HG03175 (cell line): ENCODE data around the gene CLK3.
"Not testable (repeated sequence)": the region's sequence is repeated elsewhere in the genome, so short reads cannot be mapped to it uniquely, and the experiment has no call there.

ENCODE experiments used
- ATAC-seq: cut with Tn5 transposase; IDR thresholded peaks from one replicate; pipeline ENCODE4 v1.9.1; 2021; ENCODE audit warnings: mild to moderate bottlenecking, moderate library complexity; ENCODE audit not compliant: unreplicated experiment

CLK3 gene

DNA sequence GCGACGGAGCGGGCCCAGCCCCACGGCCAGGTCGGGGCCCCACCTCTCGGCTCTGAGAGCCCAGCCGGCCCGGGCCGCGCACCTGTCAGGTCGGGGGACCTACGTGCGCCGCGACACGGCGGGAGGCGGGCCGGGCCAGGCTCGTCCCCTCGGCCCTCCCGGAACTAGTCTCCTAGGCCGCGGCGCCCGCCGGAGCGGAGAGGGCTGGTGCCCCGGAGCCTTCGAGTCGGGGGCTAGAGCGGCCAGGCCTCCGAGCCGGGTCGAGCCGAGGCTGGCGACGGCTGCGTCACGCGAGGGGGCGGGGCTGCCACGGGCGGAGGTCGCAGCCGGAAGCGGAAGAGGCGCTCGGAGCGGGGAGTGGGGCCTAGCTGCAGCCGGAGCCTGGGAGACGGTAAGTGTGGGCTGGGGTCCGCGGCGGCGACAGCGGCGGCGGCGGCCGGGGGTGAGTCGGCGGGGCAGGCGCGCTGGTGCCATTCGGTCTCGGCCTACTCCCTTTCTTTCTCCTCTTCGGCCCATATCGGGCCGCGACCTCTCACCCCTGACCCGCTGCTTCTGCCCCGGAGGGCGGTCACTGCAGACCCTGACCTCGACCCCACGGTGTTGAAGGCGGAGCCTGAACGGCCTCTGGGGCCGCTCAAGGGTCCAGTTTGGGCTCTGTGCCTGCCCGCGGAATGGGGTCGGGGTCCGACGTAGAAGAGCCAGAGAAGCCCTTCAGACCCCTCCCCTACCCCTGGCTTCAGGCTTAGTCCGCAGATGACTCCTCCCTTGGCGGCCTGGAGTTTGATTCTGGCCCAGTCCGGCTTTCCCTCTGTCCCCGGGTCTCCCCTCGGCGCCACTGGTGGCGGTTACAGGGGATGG is at the start of gene CLK3:
Gene CLK3, plus strand, starts transcription at position 329 of the 858 bp plus-strand sequence. CDS start 3,361 bp downstream, outside the sequence.
- ATAC-seq: peak; percentile 76

DNA sequence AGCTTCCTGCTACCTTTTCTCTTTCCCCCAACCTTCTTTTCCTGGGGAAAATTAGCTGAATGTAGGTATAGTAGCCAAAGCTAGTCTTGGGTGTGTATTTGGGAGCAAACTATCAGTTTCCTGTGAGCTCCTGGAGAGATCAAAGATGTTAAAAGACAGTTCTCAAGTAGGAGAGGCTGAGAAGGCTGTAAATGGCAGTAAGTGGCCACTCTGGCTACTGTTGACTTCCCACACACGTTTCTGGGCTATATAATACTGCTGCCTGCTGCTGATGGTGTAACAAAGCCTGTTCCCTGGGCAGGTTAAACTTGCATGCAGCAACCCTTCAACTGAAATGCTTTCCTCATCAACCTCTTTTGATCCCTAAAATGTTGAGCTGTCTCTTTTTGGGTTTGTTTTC is 47.0 kb upstream of the CLK3 start:
- ATAC-seq: no peak

DNA sequence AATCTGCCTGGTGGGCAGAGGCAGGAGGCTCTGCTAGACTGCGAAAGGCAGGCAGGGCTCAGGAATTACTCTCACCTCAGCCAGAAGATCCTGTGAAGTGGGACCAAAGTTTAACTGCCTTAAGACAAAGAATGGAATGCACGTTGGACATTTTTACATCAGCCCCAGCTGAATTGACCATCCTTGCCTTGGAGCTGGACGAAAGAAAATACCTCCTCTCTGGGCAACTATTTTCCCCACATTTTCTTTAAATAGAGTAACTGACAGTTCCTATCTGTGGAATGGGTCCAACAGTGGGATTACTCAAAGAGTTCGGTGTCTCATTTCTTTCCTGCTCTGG is 45.9 kb upstream of the CLK3 start:
- ATAC-seq: no peak

DNA sequence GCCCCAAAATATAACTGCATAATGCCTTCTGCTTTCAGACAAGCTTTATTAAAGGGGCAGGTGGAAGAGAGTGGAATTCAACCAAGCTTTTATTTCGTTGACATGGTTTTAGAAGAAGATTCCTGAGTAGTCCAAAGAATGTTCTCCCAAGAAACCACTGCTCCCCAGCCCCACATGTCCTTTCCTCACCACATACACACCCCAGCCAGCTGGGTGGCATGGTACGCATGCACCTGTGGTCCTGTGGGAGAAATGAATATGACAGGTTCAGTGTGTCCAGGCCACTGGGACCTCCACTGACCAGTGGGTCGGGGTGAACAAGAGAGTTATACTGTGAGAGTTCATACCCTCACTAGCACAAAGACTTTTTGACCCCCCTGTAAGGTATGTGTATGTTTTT is 44.4 kb upstream of the CLK3 start:
- ATAC-seq: no peak

DNA sequence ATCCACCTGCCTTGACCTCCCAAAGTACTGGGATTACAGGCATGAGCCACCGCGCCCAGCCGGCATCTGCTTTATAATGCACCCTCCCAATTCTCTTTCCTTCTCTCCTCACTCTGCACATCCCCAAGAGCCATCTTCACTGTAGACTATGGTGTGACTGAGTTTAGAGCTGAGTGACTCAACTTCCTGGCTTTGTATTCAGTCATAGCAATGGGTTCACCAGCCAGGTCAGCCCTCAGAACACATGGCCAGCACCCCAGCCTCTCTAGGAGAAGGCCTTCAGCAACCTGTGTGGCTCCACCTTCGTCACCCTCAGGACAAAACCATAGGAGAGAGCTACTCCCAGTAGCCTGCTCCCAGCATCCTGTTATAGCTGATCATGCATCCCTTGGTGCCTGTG is 41.6 kb upstream of the CLK3 start:
- ATAC-seq: no peak

DNA sequence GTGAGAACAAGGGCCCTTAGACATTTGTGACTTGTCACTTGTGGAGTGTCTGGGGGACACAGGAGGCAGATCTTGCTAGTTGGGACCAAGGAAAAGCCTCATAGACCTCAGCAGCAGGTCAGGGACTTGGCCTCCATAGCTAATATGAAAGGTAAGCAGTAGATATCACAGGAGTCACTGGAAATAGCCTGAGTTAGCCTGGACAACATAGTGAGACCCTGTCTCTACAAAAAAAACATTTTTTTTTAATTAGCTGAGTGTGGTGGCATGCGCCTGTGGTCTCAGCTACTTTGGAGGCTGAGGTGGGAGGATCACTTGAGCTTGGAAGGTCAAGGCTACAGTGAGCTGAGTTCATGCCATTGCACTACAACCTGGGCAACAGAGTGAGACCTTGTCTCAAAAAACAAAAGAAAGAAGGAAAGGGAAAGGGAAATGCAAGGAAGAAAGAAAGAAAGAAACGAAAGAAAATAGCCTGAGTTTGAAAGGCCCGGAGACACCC is 37.1 kb upstream of the CLK3 start:
- ATAC-seq: no peak

DNA sequence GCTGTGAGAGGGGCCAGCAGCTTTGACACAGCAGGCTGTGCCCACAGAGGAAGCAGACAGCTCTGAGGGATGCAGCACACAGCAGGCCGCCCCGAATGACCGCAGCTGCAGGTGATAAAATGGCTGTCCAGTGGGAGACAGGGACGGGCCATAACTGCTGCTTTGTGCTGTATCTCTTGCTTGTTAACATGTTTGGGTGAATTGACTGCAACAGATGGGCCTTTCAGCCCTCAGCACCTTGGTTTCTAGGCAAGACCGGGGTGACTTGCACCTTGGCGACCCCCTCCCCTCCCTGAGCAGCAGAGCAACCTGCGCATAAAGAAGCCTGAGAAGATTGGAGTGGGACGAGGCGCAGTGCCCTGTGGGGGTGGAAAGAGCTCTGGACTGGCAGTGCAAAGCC is 36.6 kb upstream of the CLK3 start:
- no peak for ATAC-seq

DNA sequence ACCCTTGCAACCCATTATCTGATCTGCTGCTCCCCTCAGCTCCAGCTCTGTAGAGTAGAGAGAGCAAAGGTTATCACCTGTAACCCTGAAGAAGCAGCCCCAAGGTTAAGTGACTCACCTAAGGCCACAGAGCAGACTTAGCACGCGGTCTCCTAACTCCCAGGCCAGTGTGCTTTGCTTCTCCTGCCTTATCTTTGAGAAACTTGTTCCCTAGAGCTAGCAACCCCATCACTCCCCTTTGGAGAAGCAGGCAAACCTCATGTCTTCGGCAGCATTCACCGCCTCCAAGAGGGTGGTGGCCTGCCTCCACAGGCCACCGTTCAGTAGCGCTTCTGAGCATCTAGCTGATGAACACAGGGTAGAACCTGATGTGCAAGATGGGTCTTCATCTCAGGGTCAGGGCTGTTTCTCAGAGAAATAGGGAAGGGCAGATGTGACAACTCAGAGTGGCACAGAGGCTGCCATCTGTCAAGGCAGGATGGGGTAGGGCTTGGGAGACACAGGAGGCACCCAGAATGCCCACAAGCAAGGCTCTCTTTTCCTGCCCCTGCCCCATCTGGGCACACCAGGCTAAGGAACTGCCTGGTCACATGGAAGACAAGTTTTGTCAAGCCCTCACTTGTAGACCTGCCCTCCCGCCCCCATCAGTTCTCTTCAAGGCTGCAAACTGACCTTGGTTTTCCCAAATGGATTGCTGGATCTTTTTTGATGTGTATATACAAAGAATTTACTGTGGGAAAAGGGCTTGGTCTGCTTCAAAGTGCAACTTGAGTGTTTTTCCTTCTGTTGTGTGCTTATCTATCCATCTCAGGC is 34.9 kb upstream of the CLK3 start:
- no peak for ATAC-seq

DNA sequence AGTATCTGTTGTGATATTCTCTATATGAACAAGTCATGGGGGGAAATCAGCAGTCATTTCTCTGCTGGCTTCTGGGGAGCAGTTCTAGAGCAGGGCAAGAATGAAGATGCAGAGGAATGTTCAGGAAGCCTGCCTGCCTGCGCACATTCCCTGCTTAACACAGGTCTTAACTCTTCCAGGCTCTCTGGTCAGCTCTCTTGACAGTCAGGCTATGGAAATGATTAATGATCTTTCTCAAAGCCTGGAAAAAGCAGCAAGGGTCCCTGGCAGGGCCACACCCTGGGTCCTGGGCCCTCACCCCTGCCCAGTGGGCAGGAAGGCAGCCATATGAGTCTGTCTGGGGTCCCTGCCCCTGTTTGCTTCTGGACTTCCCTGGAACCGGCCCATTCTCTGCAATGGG is 31.4 kb upstream of the CLK3 start:
- ATAC-seq: no peak

DNA sequence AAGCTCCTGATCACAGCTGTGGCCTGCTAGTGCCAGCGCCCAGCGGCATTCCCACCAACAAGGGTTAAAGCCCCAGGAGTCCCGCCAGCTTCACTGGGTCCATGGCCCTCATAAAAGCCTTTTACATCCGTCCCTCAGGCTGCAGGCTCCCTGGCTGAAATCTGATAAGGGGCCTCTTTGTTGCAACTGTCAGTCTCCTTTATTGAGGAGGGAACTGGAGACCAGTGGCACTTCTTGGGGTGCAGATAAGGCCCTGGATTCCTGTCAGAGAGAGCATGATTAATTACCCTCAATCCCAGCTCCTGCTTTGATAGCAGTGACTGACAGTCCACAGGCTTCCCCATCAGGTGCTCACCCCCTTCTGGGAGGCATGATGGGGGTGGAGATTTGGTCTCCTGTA is 30.9 kb upstream of the CLK3 start:
- no peak for ATAC-seq

DNA sequence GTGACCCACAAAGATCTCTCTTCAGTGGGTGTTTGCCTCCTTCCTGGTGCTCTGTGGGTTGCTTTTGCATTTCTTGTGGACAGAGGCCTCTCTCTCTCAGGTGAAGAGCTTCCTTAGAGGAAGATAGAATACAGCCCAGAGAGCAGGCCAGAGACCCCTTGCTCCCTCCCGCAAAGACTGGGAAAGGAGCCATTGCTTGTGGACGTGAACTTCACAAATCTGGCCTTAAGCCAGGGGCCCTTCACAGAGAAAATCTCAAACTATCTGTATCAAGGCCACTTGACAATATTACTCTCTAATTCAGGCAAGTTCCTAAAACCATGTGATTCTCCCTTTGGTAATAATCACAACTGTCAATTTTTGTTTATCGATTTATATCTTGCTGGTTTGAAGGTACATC is 30.4 kb upstream of the CLK3 start:
- ATAC-seq: no peak

DNA sequence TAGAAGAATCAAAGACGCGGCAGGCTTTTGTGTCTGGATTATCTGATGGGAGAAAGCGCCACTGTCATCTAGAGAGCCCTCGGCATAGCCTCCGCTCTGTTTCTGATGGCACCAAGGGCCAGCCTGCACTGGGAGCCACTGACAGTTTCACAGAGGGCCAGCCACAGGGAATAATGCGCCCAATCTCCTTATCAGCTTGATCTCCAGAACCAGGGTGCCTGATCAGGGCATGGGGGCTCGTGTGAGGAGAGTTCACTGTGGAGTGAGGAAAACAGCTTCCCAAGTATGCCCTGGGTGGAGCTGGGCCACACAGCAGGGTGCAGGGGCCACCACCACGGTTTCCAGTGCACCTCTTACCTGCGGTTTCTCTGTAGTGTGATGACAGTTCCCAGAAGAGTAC is 29.8 kb upstream of the CLK3 start:
- ATAC-seq: no peak

DNA sequence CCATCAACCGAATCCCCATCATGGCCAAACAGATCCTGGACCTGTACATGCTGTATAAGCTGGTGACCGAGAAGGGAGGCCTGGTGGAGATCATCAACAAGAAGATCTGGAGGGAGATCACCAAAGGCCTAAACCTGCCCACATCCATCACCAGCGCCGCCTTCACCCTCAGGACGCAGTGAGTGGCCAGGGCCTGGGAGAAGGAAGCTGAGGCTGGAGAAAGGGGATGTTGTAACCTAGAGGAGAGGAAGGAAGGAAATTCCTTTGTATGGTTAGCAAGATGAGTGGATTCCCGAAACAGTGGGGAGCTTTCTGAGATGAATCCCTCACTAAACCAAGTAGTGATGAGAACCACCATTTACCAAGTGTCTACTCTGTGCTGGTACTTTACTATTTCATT is 25.8 kb upstream of the CLK3 start:
- no peak for ATAC-seq

DNA sequence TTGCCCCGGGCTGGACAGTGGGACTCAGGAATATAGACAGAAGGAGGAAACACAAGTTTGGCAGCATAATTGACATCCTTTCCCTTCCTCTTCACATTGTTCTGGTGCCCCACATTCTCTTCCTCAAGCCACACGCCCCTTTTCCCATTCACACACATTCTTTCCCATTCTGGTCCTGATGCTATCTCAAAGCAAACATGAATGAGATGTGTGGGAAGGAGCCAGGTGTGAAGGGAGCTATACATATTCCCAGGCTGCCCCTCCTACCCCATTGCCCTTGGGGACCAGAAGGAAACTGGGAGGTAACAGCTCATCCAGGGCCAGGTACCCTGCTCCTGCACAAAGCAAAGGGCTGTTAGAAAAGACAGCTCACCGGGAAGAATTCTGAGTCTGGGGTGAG is 23.4 kb upstream of the CLK3 start:
- ATAC-seq: no peak

DNA sequence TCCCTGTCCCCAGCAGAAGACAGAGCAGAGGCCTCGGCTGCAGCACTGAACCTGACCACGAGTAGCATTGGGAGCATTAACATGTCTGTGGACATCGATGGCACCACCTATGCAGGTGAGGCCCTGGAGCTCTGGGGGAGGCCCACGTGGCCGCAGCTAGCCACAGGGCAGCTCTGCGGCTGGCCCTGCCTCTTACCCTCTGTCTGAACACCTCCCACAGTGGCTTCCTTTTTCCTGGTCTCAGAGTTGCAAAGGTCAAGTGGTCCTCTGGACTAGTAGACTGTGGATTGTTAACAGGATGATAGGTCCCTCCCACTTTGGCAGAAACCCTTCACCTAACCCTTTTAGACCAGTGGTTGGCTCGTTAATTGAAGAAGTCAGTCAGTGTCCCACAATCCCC is 22.5 kb upstream of the CLK3 start:
- ATAC-seq: no peak

DNA sequence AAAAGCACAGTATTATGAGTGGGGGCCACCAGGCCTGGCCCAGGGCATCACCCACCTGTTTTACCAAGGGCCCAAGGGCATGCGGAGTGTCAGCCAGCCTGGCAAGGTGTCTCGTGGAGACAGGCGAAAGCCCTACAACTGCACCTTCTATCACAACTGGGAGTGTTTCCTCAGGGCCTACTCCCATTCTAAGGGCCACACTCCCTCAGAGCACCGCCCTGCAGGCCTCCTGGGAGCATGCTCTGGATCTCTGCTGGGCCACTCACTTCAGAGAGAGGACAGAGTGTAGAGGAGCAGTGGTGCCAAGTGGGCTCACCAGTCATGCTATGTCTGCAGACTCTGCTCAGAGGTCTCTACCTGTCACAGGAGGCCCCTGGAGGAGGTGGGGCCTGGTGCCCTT is 21.2 kb upstream of the CLK3 start:
- no peak for ATAC-seq

DNA sequence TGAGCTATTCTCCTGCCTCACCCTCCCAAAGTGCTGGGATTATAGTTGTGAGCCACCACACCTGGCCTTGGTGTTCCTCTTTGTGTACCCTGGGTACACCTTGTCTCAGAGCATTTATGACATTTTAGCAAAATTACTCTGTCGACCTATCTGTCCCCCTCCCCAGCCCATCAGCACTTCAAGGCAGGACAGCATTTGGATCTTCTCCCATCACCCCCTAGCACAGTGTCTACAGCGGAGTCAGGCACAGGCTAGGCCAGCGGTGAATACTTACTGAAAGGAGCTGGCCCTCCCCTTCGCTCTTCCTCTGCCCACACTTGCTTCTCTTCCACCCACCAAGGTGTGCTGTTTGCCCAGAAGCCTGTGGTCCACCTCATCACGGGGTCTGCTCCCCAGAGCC is 20.4 kb upstream of the CLK3 start:
- no peak for ATAC-seq

DNA sequence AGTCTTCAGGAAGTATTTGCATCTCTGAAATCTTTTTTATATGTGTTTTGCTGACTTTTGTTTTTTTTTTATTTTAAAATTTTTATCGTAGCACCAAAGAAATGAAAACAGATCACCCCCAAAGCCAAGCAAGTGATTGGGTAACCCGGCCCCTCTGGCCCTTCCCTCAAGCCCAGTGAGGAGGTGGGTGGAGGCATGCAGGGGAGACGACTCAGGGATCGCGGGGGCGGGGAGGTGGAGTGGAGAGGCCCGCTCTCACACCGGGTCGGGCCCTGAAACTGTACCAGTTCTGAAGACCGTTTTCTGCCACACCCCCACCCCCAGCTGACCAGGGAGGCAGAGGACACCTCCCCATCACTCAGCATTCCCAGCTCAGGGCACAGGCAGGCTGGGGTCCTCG is 18.9 kb upstream of the CLK3 start:
- not testable (repeated sequence) for ATAC-seq

DNA sequence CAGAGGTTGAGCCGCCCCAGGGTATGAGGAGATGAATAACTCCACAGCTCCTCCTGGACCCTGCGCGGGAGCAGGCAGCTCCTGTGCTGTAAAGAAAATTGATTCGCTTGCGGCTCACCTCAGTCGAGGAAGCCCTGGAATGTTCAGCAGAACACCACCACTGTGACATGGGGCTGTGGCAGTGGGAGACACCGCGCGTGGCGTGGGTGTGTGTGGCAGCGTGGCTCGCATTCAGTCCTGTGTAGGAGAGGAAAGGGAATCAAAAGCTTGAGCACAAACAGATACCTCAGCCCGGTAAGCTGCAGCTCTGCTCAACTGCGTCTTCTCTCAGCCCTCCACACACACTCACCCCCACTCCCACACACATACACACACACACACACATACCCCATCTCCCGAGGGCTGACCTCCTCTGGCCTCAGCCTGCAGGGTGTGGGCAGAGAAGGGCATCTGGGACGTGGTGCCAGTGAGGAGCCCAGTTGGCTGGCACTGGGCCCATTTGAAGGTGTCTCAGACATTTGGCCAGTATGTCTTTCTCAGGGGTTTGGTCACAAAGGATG is 18.4 kb upstream of the CLK3 start:
- not testable (repeated sequence) for ATAC-seq

DNA sequence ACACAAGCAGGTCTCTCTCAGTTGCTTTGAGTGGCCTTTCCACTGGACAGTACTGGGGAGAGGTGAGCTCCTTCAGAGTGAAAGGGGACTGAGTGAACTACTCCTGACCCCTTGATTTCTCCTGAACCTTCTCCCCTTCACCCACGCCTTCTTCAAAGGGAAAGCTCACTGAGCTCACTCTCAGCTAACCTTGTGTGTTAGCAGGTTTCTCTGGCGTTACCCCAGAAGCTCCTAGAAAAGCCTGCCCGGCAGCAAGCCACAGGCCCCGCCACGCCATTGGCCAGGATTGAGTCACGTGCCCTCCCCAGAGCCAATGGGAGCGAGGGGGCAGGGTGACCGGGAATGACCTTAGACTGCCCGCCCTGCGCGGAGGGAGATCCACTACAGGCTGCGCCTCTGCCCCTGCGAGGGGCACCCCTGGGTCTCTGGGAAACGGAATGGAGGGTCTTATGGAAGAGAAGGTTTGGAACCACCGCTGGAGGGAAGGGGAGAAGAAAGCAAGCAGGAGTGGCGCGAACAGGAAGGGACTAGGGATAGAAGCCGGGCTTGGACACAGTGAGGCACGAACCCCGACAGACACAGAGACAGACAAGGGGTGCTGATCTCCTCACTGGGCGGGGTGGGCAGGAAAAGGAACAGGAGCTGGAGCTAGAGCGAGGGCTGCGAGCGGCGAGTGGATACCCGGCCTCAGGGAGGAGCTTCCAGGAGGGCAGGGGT is 17.4 kb upstream of the CLK3 start:
- peak; percentile 85 for ATAC-seq

DNA sequence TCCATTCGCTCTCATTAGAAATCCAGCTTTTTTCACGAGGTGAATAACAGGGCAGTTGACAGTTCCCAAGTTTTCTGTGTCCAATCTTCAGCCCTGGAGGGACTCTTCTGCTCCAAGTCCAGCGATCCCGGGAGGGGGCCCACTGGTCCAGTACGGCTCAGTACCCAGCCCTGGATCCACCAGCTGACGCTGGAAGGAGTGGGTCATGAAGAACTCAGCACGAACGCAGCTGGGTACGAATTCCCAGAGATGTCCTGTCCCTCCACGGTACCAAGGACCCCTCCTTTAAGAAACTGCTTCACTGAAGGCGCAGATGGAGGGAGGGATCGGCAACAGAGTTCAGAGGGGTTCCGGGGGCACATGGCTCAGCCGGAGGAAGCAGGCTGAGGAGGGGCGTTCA is 16.5 kb upstream of the CLK3 start:
- no peak for ATAC-seq
